ENCODE data around the gene ZBTB7C. TPM values are rescaled to one million over a fixed set of nuclear protein-coding genes. Genes with fewer than 3 reads are reported as not detected.

ZBTB7C gene
- total and polyA plus RNA-seq, 2 of the 8 experiments (the other 6 are each of a cell fraction or from before 2014, with no cell fraction given): 0.15 to 0.45 TPM

- no peak for TF ChIP-seq PHF8 (conservative IDR thresholded peaks at IDR 0.05; ENCODE audit: low read depth, low read length)
These were observed 275.4 kb downstream of the ZBTB7C start (continued) for GRCh38 chr18:48133671-48134251.
